HuH-7 (cell line): Measurements from ENCODE around the gene SLC44A4.
"Not testable (repeated sequence)": the region's sequence is repeated elsewhere in the genome, so short reads cannot be mapped to it uniquely, and the experiment has no call there.

ENCODE experiments used
- DNase-seq: peaks from one replicate; pipeline ENCODE4 v3.0.0; 2011; ENCODE audit warnings: low spot score

SLC44A4 gene

GRCh38 chr6:31827286-31828079, 51.3 kb downstream of the SLC44A4 start, which contains the start of gene HSPA1B:
Gene HSPA1B, plus strand, starts transcription at chr6:31827738. Its CDS starts 213 bp downstream, at chr6:31827951.
- peak; percentile 88 for DNase-seq

DNA sequence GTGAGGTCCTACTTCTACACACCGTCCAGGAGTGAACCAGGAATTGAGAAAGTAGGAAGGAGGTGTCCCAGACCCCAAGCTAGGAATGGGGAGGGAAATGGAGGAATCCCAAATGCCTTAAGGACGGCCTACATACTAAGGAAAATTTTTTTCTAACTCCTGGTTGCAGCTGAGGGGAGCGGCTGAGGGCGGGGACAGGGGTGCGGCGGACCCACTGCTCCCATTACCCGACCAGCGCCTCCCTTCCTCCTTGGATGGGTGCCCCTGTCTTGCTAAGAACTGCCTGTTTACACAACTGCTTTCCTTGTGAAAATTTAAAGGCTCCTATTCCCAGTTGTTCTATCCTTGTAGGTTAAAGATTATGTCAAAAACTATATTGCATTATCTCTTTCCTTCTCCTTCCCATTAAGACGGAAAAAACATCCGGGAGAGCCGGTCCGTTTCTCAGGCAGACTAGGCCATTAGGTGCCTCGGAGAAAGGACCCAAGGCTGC, 52.0 kb downstream of the SLC44A4 start:
- DNase-seq = no peak

GRCh38 chr6:31825553-31825952, 53.2 kb downstream of the SLC44A4 start:
- DNase-seq = no peak

GRCh38 chr6:31823592-31824196, 55.1 kb downstream of the SLC44A4 start:
- DNase-seq = not testable (repeated sequence)

DNA sequence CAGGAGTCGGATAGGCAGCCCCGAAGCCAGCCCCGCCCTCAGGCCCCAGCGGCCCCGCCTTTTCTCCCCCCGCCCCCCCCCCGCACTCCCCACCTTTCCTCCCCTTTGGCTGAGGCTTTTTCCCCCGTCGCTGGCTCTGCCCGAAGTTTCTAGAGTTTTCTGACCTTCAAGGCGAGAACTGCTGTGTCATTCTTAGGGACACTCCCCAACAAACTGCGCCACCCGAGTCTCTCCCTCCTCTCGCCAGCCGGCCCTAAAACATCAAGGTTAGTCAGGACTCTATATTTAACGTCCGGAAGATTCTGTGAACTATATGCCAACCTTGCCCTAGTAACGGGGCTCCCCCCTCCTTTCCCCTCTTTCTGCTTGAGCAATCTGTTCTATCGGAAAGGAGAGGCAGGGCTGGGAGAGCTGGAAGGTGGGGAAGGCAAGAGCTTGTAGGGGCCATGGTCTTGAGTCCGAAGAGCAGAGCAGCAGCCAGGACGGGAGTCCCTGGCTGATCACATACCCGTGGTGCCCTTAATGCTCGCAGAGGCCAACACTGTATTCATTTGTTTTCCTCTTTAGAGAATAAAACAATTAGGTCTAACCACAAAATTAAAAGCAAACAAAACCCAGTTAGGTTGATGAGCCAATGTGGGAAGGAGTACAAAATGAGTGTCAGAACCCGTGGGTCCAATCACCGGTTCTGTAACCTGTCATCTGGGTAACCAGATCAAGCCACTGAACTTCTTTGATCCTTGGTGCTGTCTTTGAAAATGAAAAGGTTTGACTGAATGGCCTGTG, 56.6 kb downstream of the SLC44A4 start:
- DNase-seq = peak; percentile 56

DNA sequence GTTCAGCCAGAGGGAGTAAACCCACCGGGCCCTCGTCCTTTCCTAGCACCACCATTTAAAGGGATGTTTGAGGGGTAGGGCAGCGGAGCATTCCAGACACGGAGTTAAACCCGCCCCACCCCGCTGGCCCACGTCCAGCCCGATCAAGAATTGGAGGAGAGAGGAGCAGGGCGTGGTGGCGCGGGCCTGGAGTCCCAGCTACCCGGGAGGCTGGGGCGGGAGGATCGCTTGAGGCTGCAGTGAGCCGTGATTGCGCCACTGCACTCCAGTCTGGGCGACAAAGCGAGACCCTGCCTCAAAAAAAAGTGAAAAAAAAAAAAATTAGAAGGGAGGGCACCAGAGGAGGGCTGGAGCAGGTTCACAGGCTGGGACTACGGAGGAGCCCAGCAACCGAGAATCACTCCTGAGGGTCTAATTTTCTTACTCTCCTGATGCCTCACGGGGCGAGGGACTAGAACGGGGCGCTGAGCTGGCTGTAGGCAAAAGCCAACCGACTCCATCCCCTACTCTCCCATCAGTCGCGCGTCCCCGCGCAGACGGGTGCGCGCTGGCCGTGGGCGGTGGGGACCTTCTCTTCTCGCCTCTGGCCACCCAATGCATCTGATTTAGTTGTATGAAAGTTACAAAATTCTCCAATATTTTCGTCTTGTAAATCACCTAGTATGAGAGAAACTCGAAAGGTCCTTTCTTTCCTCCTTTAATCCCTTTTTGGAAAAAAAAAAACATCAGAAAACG, 57.3 kb downstream of the SLC44A4 start:
- peak; percentile 54 for DNase-seq

DNA sequence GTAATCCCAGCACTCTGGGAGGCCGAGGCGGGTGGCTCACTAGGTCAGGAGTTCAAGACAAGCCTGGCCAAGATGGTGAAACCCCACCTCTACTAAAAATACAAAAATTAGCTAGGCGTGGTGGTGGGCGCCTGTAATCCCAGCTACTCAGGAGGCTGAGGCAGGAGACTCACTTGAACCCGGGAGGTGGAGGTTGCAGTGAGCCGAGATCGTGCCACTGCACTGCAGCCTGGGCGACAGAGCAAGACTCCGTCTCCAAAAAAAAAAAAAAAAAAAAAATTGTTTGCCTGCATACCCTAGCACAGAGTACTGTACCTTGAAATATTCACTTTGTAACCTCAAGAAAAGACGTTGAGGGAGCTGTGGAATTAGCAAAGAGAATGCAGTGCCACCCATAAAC, 58.4 kb downstream of the SLC44A4 start:
- not testable (repeated sequence) for DNase-seq

- DNase-seq = no peak
Measured at GRCh38 chr6:31819871-31820299, 58.9 kb downstream of the SLC44A4 start.

GRCh38 chr6:31817929-31818511, 60.8 kb downstream of the SLC44A4 start:
- not testable (repeated sequence) for DNase-seq

DNA sequence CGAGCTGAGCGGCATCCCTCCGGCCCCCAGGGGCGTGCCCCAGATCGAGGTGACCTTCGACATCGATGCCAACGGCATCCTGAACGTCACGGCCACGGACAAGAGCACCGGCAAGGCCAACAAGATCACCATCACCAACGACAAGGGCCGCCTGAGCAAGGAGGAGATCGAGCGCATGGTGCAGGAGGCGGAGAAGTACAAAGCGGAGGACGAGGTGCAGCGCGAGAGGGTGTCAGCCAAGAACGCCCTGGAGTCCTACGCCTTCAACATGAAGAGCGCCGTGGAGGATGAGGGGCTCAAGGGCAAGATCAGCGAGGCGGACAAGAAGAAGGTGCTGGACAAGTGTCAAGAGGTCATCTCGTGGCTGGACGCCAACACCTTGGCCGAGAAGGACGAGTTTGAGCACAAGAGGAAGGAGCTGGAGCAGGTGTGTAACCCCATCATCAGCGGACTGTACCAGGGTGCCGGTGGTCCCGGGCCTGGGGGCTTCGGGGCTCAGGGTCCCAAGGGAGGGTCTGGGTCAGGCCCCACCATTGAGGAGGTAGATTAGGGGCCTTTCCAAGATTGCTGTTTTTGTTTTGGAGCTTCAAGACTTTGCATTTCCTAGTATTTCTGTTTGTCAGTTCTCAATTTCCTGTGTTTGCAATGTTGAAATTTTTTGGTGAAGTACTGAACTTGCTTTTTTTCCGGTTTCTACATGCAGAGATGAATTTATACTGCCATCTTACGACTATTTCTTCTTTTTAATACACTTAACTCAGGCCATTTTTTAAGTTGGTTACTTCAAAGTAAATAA, 61.5 kb downstream of the SLC44A4 start:
- not testable (repeated sequence) for DNase-seq

DNA sequence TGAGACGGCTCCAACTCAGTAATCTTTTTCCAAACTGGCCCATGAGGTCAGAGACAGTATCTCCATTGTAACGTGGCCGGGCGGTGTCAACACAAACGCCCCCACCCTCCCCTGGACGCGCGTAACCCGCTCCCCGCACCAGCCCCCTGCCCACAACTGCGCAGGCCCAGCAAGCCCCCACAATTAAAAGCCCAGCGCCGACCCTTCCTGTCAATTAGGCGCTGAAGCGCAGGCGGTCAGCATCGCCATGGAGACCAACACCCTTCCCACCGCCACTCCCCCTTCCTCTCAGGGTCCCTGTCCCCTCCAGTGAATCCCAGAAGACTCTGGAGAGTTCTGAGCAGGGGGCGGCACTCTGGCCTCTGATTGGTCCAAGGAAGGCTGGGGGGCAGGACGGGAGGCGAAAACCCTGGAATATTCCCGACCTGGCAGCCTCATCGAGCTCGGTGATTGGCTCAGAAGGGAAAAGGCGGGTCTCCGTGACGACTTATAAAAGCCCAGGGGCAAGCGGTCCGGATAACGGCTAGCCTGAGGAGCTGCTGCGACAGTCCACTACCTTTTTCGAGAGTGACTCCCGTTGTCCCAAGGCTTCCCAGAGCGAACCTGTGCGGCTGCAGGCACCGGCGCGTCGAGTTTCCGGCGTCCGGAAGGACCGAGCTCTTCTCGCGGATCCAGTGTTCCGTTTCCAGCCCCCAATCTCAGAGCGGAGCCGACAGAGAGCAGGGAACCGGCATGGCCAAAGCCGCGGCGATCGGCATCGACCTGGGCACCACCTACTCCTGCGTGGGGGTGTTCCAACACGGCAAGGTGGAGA, 63.6 kb downstream of the SLC44A4 start, which contains the start of the genes HSPA1A and HSPA1L:
Gene HSPA1A, plus strand, starts transcription at position 519 of the 814 bp plus-strand sequence. Its CDS starts 214 bp downstream, at position 733.
Gene HSPA1L, minus strand, starts transcription at position 259 of the 814 bp plus-strand sequence. CDS start 3,311 bp downstream, outside the sequence.
- DNase-seq = peak; percentile 93

DNA sequence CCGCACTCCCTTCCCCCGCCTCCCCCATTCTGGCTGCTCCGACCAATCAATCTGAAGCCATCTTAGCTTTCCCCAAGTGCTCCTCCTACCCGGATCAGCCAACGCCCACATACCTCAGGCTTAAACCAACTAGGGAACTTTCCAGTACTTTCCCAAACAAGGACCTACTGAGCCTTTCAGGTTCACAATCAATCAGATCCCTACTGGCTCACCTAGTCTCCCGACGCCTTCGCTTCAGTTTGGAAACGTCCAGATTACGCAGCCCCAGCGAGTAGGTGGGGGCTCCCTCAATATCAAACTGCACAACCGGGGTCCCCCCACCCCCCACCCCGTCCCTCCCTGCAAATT, 64.1 kb downstream of the SLC44A4 start:
- peak; percentile 79 for DNase-seq

DNA sequence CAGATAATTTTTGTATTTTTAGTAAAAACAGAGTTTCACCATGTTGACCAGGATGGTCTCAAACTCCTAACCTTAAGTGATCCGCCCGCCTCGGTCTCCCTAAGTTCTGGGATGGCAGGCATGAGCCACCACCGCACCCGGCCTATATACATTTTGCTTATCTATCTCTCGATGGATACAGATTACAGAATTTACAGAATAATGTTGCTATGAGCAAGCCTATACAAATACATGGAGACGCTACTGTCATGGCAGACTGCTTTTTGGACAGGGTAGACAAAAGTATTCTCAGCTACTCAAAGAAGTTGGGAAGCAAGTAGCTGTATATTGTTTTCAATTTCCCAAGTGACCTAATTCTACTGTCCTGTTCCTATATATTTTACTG, 65.3 kb downstream of the SLC44A4 start:
- DNase-seq = no peak
